Measurements from ENCODE around the gene ULK4. TPM values are rescaled to one million over a fixed set of nuclear protein-coding genes. Genes with fewer than 3 reads are reported as not detected.
"Not testable (repeated sequence)": the region's sequence is repeated elsewhere in the genome, so short reads cannot be mapped to it uniquely, and the experiment has no call there.

ULK4 gene
- total and polyA plus RNA-seq, 2 donors (not counting 1 experiment from before 2014, with no cell fraction given): 9.1 to 9.7 TPM

GRCh38 chr3:41847679-41848078 is 114.2 kb downstream of the ULK4 start:
- no peaks in the 10 kb centered on the region for H3K36me3 ChIP-seq (ENCODE audit: control insufficient read depth, insufficient read depth, low read length)
- no peak overlapping the region for H2AFZ ChIP-seq (ENCODE audit: low read length)
- no peaks in the 10 kb centered on the region for H3K9me3 ChIP-seq (ENCODE audit: control insufficient read depth, insufficient read depth, low read depth, low read length)
- H3K79me2 ChIP-seq (ENCODE audit: control insufficient read depth, insufficient read depth, low read length): no peaks in the 10 kb centered on the region
- H3K4me1 ChIP-seq (ENCODE audit: control insufficient read depth, extremely low read depth, insufficient read depth, low read length): no peaks in the 10 kb centered on the region
- DNase-seq (ENCODE audit: low read depth in 2 of 2): no peak
- H3K4me3 ChIP-seq (replicated peaks in 1 of 4; ENCODE audit: control extremely low read depth in 1 of 4, insufficient read depth in 1 of 4, low read depth in 3 of 4, low read length in 4 of 4): no peak overlapping the region
- H3K9ac ChIP-seq (ENCODE audit: insufficient read depth, low read length): no peak overlapping the region
- H3K27me3 ChIP-seq (ENCODE audit: control insufficient read depth, insufficient read depth, low read length): no peaks in the 10 kb centered on the region
- TF ChIP-seq CTCF (conservative IDR thresholded peaks at IDR 0.05 in 1 of 2, IDR thresholded peaks at IDR 0.05 in 1 of 2; ENCODE audit: low read depth in 1 of 2, low read length in 2 of 2) (no peak), EZH2 (IDR thresholded peaks at IDR 0.05; ENCODE audit: low read length, missing control alignments) (no peak)
- H3K4me2 ChIP-seq (ENCODE audit: extremely low read depth, insufficient read depth, low read length): no peak overlapping the region
- H3K27ac ChIP-seq (ENCODE audit: insufficient read depth, low read length): no peak overlapping the region
- H4K20me1 ChIP-seq (ENCODE audit: control insufficient read depth, extremely low read depth, insufficient read depth, low read length): no peaks in the 10 kb centered on the region

GRCh38 chr3:41846850-41847249 is 115.1 kb downstream of the ULK4 start:
- DNase-seq (ENCODE audit: low read depth in 2 of 2): peak in 1 of 2 donors; percentile 33
- no peaks in the 10 kb centered on the region for H3K4me1 ChIP-seq (ENCODE audit: control insufficient read depth, extremely low read depth, insufficient read depth, low read length)

GRCh38 chr3:41845826-41846225 is 116.1 kb downstream of the ULK4 start:
- H3K79me2 ChIP-seq (ENCODE audit: control insufficient read depth, insufficient read depth, low read length): no peaks in the 10 kb centered on the region
- H3K27ac ChIP-seq (ENCODE audit: insufficient read depth, low read length): no peak overlapping the region
- no peaks in the 10 kb centered on the region for H4K20me1 ChIP-seq (ENCODE audit: control insufficient read depth, extremely low read depth, insufficient read depth, low read length)
- TF ChIP-seq EZH2 (IDR thresholded peaks at IDR 0.05; ENCODE audit: low read length, missing control alignments): no peak
- no peak for TF ChIP-seq CTCF (conservative IDR thresholded peaks at IDR 0.05 in 1 of 2, IDR thresholded peaks at IDR 0.05 in 1 of 2; ENCODE audit: low read depth in 1 of 2, low read length in 2 of 2)
- H3K9me3 ChIP-seq (ENCODE audit: control insufficient read depth, insufficient read depth, low read depth, low read length): no peaks in the 10 kb centered on the region
- no peaks in the 10 kb centered on the region for H3K27me3 ChIP-seq (ENCODE audit: control insufficient read depth, insufficient read depth, low read length)
- H3K4me3 ChIP-seq (replicated peaks in 1 of 4; ENCODE audit: control extremely low read depth in 1 of 4, insufficient read depth in 1 of 4, low read depth in 3 of 4, low read length in 4 of 4): no peak overlapping the region
- H3K4me2 ChIP-seq (ENCODE audit: extremely low read depth, insufficient read depth, low read length): no peak overlapping the region
- DNase-seq (ENCODE audit: low read depth in 2 of 2): no peak
- no peak overlapping the region for H2AFZ ChIP-seq (ENCODE audit: low read length)
- no peaks in the 10 kb centered on the region for H3K36me3 ChIP-seq (ENCODE audit: control insufficient read depth, insufficient read depth, low read length)
- no peaks in the 10 kb centered on the region for H3K4me1 ChIP-seq (ENCODE audit: control insufficient read depth, extremely low read depth, insufficient read depth, low read length)
- H3K9ac ChIP-seq (ENCODE audit: insufficient read depth, low read length): no peak overlapping the region

More at GRCh38 chr3:41846850-41847249, 115.1 kb downstream of the ULK4 start:
- Histone ChIP-seq H4K20me1 (ENCODE audit: control insufficient read depth, extremely low read depth, insufficient read depth, low read length) (no peaks in the 10 kb centered on the region), H3K9ac (ENCODE audit: insufficient read depth, low read length) (no peak overlapping the region), H3K27ac (ENCODE audit: insufficient read depth, low read length) (no peak overlapping the region), H3K4me3 (replicated peaks in 1 of 4; ENCODE audit: control extremely low read depth in 1 of 4, insufficient read depth in 1 of 4, low read depth in 3 of 4, low read length in 4 of 4) (no peak overlapping the region), H3K79me2 (ENCODE audit: control insufficient read depth, insufficient read depth, low read length) (no peaks in the 10 kb centered on the region), H2AFZ (ENCODE audit: low read length) (no peak overlapping the region), H3K27me3 (ENCODE audit: control insufficient read depth, insufficient read depth, low read length) (no peaks in the 10 kb centered on the region), H3K4me2 (ENCODE audit: extremely low read depth, insufficient read depth, low read length) (no peak overlapping the region), H3K36me3 (ENCODE audit: control insufficient read depth, insufficient read depth, low read length) (no peaks in the 10 kb centered on the region), H3K9me3 (ENCODE audit: control insufficient read depth, insufficient read depth, low read depth, low read length) (no peaks in the 10 kb centered on the region)
- TF ChIP-seq CTCF (conservative IDR thresholded peaks at IDR 0.05 in 1 of 2, IDR thresholded peaks at IDR 0.05 in 1 of 2; ENCODE audit: low read depth in 1 of 2, low read length in 2 of 2) (no peak), EZH2 (IDR thresholded peaks at IDR 0.05; ENCODE audit: low read length, missing control alignments) (no peak)

GRCh38 chr3:41844256-41844655 is 117.6 kb downstream of the ULK4 start:
- H3K79me2 ChIP-seq (ENCODE audit: control insufficient read depth, insufficient read depth, low read length); H3K4me2 ChIP-seq (ENCODE audit: extremely low read depth, insufficient read depth, low read length); H2AFZ ChIP-seq (ENCODE audit: low read length): not testable (repeated sequence)

More at GRCh38 chr3:41844256-41844655, 117.6 kb downstream of the ULK4 start:
- not testable (repeated sequence) for H3K36me3 ChIP-seq (ENCODE audit: control insufficient read depth, insufficient read depth, low read length); H3K4me3 ChIP-seq (replicated peaks in 1 of 4; ENCODE audit: control extremely low read depth in 1 of 4, insufficient read depth in 1 of 4, low read depth in 3 of 4, low read length in 4 of 4); H3K27ac ChIP-seq (ENCODE audit: insufficient read depth, low read length); H3K9me3 ChIP-seq (ENCODE audit: control insufficient read depth, insufficient read depth, low read depth, low read length); H3K9ac ChIP-seq (ENCODE audit: insufficient read depth, low read length); H4K20me1 ChIP-seq (ENCODE audit: control insufficient read depth, extremely low read depth, insufficient read depth, low read length); DNase-seq (ENCODE audit: low read depth in 2 of 2); H3K4me1 ChIP-seq (ENCODE audit: control insufficient read depth, extremely low read depth, insufficient read depth, low read length); H3K27me3 ChIP-seq (ENCODE audit: control insufficient read depth, insufficient read depth, low read length)
